Cerebellar cortex (tissue), 1 donor: ENCODE results near the gene CHIC2.

Source experiments
- DNase-seq: peaks from one replicate; pipeline ENCODE4 v3.0.0-alpha.2; 2015; ENCODE audit warnings: low spot score

CHIC2 gene

DNA sequence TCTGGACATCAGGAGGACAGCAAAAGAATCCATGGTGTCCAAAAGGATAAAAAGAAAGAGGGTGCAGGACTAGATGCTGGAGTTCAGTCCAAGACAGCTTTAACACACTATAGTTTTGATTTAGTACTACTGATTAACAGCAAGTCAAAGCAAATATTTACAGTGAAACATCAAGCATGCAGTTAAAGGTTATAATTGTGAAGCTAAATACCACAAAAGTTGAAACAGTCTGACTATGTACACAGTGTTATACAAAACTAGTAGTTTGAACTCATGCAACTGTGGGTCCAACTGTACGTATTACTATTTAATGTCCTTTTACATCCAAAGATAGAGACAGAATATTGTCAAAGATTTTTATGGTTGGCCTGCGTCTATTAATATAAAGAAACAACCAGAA lies 57.6 kb downstream of the CHIC2 start:
- DNase-seq, result no peak

DNA sequence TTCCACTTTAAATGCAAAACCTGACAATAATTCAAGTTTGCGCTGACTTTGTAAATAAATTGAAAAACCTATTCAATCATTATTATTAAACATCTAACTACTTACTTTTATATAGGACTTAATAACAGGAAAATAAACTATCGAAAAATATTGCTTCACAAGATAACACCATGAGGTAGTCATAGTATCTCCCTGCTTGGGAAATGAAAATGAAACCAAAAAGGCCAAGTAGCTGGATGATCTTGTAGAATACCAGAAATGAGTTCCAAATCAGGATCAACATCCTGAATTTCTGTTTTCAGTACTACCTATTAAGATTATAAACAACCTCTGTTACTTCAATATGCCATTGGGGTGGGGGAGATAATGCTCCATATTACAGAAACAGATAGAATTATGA lies 58.9 kb downstream of the CHIC2 start:
- DNase-seq, result no peak

DNA sequence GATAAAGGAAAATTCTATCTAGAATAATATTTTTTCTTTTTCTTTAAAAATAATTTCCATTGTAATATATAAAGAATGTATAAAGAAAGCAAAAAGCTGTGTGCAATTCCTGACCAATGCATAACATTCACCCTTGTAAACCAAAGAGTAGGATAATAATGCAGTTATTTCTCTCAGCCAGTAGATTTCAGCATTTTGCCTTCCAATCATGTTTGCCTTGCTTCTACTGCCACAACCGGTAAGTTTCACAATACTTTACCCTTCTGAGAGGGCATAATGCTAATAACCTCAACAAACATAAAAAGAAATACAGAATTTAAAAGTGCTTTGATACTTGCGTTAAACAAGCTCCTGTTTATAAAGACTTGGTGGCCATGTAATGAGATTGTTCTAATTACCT lies 59.9 kb downstream of the CHIC2 start:
- no peak for DNase-seq

DNA sequence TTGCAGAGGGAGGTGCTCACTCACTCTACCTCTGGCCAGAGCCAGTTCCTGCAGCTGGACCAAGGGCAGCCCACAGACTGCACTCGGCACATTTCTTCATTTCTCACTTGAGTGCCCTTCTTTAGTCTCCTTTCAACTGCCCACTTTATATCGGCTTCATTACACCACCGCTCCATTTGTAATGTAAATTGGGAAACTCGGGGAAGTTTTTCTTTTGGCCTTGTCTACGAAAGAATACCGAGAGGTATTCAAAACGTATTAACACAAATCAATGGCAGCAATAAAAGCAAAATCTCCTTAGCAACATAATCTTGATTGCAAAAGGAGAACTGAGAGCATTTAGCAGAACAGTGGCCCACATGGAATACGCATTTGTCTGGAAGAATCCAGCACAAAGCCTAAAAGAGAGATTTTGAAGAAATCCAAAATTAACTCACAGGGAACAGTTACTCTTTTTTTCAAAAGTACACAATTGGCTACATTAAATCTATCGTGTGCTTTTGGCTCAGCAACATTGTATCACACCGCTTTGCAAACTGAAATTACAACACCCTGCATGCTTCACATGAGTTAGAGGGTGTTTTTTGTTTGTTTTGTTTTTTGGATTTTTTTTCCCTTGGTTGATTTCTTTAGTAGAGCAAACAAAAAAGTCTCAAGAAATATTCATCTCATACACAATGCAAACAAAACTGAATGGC lies 62.6 kb downstream of the CHIC2 start:
- no peak for DNase-seq

DNA sequence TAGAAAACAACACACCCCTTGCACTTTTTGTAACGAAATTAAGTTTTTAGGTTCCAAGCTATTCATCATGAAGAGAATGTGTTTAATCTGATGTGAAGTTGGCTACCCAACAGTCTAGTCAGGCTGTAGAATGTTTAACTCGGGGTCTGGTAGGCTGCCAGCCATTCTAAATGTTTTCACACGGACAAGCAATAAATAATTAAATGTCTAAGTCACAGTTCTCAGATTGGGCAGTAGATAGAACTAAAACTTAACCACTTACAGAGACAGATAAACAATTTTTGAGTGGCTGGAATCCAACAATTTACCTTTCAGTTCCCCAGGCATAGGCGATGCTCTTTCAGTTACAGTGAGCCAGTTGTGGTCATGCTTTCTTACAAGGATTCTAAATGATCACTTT lies 66.5 kb downstream of the CHIC2 start:
- no peak for DNase-seq

DNA sequence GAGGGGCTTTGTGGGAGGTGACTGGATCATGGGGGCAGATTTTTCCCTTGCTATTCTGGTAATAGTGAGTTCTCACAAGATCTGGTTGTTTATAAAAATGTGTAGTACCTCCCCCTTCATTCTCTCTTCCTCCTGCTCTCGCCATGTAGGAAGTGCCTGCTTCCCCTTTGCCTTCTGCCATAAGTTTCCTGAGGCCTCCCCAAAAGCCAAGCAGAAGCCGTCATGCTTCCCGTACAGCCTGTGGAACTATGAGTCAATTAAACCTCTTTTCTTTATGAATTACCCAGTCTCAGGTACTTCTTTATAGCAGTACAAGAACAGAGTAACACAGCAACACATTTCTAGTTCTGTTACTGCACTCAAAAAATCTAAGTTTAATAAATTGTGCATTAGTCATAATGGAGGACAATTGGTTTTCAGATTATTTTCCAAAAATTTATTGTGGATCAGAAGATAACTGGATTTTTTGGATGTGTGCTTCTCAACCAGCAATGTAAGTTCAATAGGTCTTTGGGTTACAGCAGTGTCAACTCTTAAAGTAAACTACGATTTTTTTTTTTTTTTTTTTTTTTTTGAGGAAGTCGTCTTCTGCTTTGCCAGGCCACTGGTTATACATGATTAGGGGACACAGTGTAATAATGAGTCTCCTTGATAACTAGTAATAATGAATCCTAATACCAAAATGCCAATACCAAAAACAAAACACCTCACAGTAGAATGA lies 69.9 kb downstream of the CHIC2 start:
- no peak for DNase-seq

DNA sequence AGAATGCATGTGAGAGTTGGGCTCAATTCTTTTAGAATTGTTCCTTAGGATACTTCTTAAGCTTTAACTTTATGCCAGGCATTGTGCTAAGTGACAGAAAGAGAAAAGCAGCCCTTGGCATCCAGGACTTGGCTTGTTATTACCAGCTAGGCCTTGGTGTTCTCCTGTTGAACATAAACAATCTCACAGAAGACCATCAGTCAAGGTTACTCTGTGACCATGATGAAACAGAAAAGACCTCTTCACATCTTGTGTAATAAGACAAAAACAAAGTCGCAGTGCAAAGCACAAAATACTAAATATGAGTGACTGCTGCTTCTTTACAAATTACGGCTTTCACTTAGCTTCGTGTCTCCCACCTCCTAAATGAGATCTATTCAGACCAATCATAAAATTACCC lies 71.6 kb downstream of the CHIC2 start:
- no peak for DNase-seq

DNA sequence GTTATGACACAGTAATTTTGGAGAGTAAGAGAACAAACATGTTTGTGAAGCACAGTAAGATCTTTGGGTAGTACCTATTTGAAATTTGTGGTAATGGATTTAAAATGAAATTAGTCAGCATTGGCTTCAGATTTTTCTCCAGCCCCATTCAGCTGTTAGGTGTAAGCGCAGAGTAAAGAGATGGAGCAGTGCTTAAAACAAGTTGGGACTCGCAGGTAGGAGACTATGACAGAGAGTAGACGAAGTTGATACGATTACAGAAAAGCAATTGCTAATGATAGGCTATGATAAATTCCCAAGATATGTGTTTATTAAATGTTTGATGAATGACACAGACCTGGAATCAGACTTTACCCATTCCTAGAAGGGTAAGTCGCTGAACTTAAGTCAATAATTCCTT lies 72.6 kb downstream of the CHIC2 start:
- DNase-seq, result no peak

DNA sequence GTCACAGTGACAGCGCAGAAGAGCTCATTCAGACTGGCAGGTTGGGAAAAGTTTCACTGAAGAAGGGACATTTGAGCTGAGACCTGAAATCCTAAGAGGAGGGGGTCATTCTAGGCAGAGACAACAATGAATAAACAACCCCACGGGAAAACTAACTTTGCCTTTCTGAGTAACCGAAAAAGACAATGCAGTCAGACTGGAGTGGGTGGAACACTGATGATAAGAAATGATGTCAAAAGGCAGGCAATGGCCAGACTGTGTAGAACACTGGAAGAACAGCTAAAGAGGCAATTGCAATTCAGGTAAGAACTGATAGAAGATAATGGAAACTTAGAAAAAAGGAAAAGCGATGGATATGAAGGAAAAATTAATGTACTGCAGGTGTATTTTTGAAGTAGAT lies 73.8 kb downstream of the CHIC2 start:
- no peak for DNase-seq

DNA sequence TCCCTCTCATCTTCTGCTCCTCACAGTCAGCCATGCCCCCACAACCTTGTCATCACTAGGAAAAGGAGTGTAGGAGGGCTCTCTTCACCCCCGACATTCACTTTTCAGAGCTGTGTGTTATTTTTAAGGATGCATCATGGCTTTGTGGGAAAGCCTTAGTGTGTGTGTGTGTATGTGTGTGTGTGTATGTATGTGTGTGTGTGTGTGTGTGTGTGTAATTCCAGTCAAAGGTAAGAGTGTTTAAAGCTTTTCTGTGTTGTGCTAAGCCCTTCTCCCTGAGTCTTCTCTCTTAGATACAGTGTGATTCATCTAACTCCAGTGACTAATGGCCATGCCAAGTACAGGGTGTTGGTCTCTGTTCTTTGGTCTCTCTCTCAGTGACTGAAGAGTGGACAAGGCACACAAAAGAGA lies 76.6 kb downstream of the CHIC2 start:
- DNase-seq, result no peak

DNA sequence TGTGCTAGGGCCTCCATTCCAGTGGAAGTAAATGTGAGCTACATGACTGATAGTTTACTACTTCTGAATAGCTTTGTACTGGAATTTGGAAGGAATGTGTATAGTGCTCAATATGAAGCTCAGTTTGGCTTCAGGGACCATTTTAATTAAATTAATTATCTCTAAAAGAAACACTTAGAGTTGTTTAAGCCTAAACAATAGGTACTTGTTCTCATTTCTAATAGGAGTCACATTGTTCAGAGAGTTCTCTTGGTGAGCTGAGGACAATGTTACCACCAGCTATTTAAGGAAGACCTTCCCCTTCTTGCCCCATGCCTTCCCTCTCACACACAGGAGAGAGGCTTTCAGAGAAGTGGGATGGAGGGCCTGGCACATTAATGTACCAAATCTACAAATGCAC lies 78.3 kb downstream of the CHIC2 start:
- no peak for DNase-seq

DNA sequence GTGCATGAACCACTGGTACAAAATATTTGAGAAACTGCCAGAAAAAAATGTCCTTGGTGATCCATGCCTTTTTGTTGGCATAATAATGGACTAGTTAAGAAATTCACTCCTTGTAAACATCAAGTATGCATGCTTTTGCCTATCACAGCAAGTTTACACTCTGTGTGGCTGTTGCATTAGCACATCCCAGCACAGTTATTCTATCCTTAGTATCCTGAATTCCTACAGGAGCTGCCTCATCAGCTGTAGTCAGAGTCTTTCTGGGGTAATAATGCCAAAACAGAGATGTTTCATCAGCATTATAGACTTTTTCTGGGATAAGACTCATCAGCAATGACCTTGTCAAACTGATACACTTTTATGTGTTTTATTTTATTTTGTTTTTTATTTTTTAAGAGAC lies 82.8 kb downstream of the CHIC2 start:
- DNase-seq, result no peak

DNA sequence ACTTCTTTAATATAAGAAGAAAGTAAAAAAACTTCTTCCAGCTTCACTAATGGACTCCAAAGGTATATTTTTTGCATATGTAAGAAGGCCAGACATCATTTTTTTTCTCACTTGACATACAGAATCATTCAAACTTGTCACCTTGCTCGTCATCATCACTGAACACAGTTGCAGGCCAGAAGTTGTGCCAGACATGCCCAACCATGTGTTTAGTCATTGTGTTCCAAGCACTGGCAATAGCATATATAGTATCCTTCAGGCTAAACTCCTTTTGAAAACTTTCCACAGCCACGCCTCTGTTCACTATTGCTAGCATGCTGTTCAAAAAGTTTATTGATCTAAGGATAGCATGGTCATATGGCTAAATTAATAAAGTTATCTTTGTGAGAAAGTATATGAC lies 83.3 kb downstream of the CHIC2 start:
- DNase-seq, result no peak

DNA sequence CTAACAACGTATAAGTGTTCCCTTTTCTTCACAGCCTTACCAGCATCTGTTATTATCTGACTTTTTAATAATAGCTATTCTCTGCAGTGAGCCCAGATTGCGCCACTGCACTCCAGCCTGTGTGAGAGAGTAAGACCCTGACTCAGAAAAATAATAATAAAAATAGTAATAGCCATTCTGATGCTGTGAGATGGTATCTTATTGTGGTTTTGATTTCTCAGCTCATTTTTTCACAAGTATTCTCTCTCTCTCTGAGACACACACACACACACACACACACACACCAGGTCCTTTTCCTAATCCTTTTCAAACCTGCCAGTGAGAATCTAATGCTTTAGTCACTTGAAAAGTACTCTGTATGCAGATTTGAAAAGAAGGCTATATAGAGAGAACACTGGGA lies 89.8 kb downstream of the CHIC2 start:
- no peak for DNase-seq

DNA sequence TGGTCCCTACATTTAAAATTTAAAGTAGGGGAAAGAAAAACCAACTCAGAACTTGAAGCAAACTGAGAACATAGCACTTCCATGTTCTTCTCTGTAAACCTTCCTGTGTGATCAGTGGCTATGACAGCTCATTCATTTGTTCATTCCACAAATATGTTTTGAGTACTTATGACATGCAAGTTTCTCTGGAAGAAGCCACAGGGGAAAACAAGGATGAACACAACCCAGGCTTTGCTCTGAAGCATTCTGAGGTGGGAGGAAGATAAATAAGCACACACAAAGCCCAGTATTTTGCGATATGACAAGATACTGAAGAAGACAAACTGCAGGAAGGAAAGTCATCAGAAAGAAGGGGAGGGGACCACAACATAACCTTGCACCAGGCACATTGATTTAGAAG lies 96.4 kb downstream of the CHIC2 start:
- DNase-seq, result no peak

DNA sequence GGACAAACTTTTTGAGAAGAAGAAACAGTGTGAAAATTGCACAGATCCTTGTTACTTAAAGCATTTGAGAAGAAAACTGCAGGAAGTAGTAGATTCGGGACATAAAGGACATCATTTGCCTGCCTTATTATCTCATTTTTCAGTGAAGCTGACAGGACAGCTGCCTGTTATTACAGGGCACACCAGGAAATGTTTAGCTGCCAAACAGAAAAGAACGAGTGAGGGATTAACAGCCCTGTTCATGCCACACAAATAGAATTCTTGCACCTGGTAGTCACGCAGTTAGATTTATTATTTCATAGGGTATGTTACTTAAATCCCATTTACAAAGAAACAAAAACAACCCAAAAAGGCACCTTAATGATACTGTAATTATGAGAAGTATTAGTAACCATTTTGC lies 100.6 kb downstream of the CHIC2 start:
- no peak for DNase-seq

DNA sequence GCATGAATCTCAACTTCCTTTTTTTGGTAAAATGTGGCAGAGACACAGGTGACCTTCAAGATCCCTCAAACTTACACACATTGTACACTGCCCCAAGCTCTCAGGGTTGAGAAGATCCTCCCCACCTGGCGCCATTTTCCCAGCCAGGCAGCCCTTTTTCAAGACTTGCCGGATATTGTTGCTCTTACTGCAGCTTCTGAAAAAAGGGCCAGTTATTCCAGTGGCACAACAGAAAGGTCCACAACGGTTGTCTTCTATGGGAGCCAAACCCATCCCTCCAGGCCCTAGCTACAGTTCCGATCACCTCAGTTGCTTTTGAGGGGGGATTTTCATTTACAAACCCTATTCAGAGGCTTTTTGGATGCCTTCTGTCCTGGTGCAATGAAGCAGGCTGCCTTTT lies 101.1 kb downstream of the CHIC2 start:
- DNase-seq, result no peak

DNA sequence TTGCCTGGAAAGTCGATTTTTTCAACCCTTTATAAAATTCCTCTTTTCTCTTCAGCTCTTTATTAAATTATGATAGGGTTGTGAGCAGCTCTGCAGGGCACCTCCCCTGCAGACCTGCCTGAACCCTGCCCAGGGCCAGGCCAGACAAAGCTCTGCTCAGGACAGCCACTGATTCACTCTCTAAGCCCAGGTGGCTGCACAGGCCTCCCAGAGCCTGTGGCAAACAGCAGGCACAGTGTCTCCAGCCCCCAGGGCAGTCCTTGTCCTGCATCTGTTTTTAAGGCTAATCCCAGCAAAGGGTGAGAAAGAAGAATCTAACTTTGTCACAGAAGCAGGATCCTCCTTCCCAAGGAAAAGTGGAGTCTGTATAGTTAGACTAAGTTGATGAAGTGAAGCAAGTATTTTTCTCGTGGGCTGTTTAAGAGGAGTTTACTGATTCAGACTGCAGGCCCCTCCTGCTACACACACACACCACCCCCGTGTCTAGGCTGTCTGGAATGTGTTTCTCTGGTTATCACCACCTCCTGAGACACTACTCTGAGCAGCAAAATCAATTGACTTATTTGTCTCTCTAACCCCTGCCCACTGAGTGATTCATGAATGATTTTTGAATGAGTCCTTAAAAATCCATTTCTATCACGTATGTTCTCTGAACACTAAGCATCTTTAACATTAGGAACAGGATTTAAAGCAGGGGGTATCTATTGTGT lies 101.7 kb downstream of the CHIC2 start:
- DNase-seq, result no peak

DNA sequence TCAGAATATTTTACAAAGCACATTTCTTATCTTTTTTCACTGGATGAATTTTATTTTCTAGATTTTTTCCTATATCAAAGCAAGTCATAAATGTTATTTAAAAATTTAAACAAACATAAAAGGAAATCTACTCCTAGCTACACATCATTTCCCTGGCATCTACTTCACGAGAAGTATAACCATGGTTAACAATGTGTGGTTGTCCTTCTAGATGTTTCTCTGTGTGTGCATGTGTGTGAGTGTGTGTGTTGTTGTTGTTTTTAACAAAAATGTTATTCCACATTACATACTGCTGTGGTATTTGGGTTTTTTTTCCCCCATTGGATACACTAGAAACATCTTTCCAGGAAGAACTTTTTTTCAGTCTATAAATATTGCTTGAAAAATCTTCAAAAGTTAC lies 103.1 kb downstream of the CHIC2 start:
- DNase-seq, result no peak

DNA sequence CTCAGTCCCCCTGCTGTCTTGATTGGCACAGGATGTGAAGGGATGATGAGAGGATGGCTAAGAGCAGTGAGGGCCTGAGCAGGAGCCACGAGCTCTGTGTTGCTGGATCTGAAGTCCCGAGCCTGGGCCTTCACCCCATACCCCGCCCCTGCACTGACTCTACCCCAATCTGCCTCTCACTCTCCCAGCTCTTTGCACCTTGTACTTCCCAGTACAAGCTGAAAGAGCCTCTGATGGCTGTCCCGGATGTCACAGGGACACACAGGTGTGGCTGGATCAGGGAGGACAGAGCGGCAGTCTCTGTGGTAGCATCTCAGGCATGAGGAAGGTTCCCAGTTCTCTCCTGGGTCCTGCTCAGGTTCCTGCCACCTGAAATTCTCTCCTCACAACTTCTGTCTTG lies 103.6 kb downstream of the CHIC2 start:
- no peak for DNase-seq
